Loucy (cell line): ENCODE measurements around the gene FJX1.

Experiments
- H2AFZ ChIP-seq: fragments of 200-600 bp; sonication (generic); 2 replicates; pipeline ENCODE4 v1.6.0; 2016; ENCODE audit warnings: antibody characterized with exemption, mild to moderate bottlenecking, low read length, moderate library complexity
- H3F3A ChIP-seq: fragments of 200-600 bp; 2 replicates; pipeline ENCODE4 v1.6.0; 2016; ENCODE audit warnings: antibody characterized with exemption, low read depth, mild to moderate bottlenecking
- H3K27me3 ChIP-seq: fragments of 200-600 bp; sonication (generic); 2 replicates; pipeline ENCODE4 v1.6.1; 2014; ENCODE audit warnings: low read length, mild to moderate bottlenecking; ENCODE audit not compliant: insufficient read depth, poor library complexity, severe bottlenecking
- H3K36me3 ChIP-seq: fragments of 200-600 bp; sonication (generic); 2 replicates; pipeline ENCODE4 v1.6.1; 2016; ENCODE audit warnings: low read length; ENCODE audit not compliant: insufficient read depth
- H3K4me1 ChIP-seq: fragments of 200-600 bp; sonication (generic); 2 replicates; pipeline ENCODE4 v1.5.1; 2014; ENCODE audit warnings: low read length, mild to moderate bottlenecking; ENCODE audit not compliant: insufficient read depth, poor library complexity, severe bottlenecking
- H3K4me2 ChIP-seq: fragments of 200-600 bp; sonication (generic); 2 replicates; pipeline ENCODE4 v1.6.0; 2014; ENCODE audit warnings: antibody characterized with exemption, low read length, low read depth, mild to moderate bottlenecking; ENCODE audit not compliant: poor library complexity, severe bottlenecking
- H3K4me3 ChIP-seq: fragments of 200-600 bp; sonication (generic); 2 replicates; pipeline ENCODE4 v1.5.1; 2014; ENCODE audit warnings: low read length, mild to moderate bottlenecking, mixed read lengths; ENCODE audit not compliant: poor library complexity, severe bottlenecking
- H3K79me2 ChIP-seq: fragments of 200-600 bp; sonication (generic); 2 replicates; pipeline ENCODE4 v1.6.1; 2014; ENCODE audit warnings: low read length; ENCODE audit not compliant: insufficient read depth
- H3K9ac ChIP-seq: fragments of 200-600 bp; sonication (generic); 2 replicates; pipeline ENCODE4 v1.6.0; 2014; ENCODE audit warnings: mild to moderate bottlenecking, low read depth, low read length, moderate library complexity; ENCODE audit not compliant: poor library complexity, severe bottlenecking
- H3K9me2 ChIP-seq: fragments of 200-600 bp; sonication (generic); replicated peaks from 2 replicates; pipeline ENCODE4 v1.6.1; 2016; ENCODE audit warnings: low read depth, low read length, mixed read lengths
- H3K9me3 ChIP-seq: fragments of 200-600 bp; sonication (generic); 2 replicates; pipeline ENCODE4 v1.6.1; 2014; ENCODE audit warnings: mild to moderate bottlenecking, antibody characterized with exemption, low read length, low read depth; ENCODE audit not compliant: insufficient read depth
- H4K20me1 ChIP-seq: fragments of 200-600 bp; sonication (generic); 2 replicates; pipeline ENCODE4 v1.6.0; 2014; ENCODE audit warnings: antibody characterized with exemption, low read length, mild to moderate bottlenecking; ENCODE audit not compliant: insufficient read depth, poor library complexity, severe bottlenecking
- CTCF ChIP-seq: fragments of 200-600 bp; sonication (generic); conservative IDR thresholded peaks from 2 replicates; pipeline ENCODE4 v1.5.1; 2014; ENCODE audit warnings: mild to moderate bottlenecking, antibody characterized with exemption, low read length
- EZH2phosphoT487 ChIP-seq: fragments of 200-600 bp; IDR thresholded peaks from 2 replicates; pipeline ENCODE4 v1.6.1; 2018; ENCODE audit warnings: antibody characterized with exemption, mild to moderate bottlenecking, moderate library complexity, borderline replicate concordance

Gene FJX1

GRCh38 chr11:35662061-35662648 lies 43.9 kb downstream of the FJX1 start:
- Histone ChIP-seq H2AFZ (peak overlapping the region; percentile 95), H3K9me3 (peaks cover 5% of the 10 kb centered on the region; the same call in 1 of the 2 replicates), H3K4me1 (peaks cover 25% of the 10 kb centered on the region), H3K9me2 (no peaks in the 10 kb centered on the region), H3K79me2 (peaks cover 37% of the 10 kb centered on the region), H3K36me3 (no peaks in the 10 kb centered on the region), H3K4me3 (peak overlapping the region; percentile 81), H4K20me1 (no peaks in the 10 kb centered on the region), H3F3A (0 out of 2 replicates have a peak, but pooled peaks cover 3% of the 10 kb centered on the region), H3K9ac (peak overlapping the region; percentile 71), H3K4me2 (peak overlapping the region; percentile 93), H3K27me3 (peaks cover 36% of the 10 kb centered on the region)
- no peak for TF ChIP-seq EZH2phosphoT487
- TF ChIP-seq CTCF: no peak

- Histone ChIP-seq H3K9ac (peak within 1 kb of the TSS; percentile 71), H3K36me3 (no peaks in the 10 kb centered on the region), H3K4me3 (peak within 1 kb of the TSS; percentile 81), H2AFZ (peak within 1 kb of the TSS; percentile 95), H3K4me2 (peak within 1 kb of the TSS; percentile 93), H3K27me3 (peaks cover 36% of the 10 kb centered on the region), H3K79me2 (peaks cover 43% of the 10 kb centered on the region), H4K20me1 (no peaks in the 10 kb centered on the region), H3K9me2 (no peaks in the 10 kb centered on the region), H3K9me3 (peaks cover 5% of the 10 kb centered on the region; the same call in 1 of the 2 replicates), H3F3A (0 out of 2 replicates have a peak, but pooled peaks cover 3% of the 10 kb centered on the region), H3K4me1 (peaks cover 25% of the 10 kb centered on the region)
- TF ChIP-seq CTCF (no peak), EZH2phosphoT487 (no peak)
Measured at GRCh38 chr11:35662649-35663407, 44.6 kb downstream of the FJX1 start, which contains the start of gene TRIM44. TSS of gene TRIM44 (plus strand) at chr11:35662775. CDS start at chr11:35663112, 337 bp downstream.

DNA sequence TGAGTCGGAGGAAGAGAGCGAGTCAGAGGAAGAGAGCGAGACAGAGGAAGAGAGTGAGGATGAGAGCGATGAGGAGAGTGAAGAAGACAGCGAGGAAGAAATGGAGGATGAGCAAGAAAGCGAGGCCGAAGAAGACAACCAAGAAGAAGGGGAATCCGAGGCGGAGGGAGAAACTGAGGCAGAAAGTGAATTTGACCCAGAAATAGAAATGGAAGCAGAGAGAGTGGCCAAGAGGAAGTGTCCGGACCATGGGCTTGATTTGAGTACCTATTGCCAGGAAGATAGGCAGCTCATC lies 45.1 kb downstream of the FJX1 start:
- Histone ChIP-seq H2AFZ (peak overlapping the region; percentile 95), H3K9me3 (peaks cover 5% of the 10 kb centered on the region; the same call in 1 of the 2 replicates), H3K9ac (peak overlapping the region; percentile 71), H3K79me2 (peaks cover 49% of the 10 kb centered on the region), H3K4me3 (peak overlapping the region; percentile 81), H3F3A (0 out of 2 replicates have a peak, but pooled peaks cover 3% of the 10 kb centered on the region), H3K4me1 (peaks cover 25% of the 10 kb centered on the region), H3K9me2 (no peaks in the 10 kb centered on the region), H3K36me3 (no peaks in the 10 kb centered on the region), H3K27me3 (peaks cover 32% of the 10 kb centered on the region), H3K4me2 (peak overlapping the region; percentile 93), H4K20me1 (no peaks in the 10 kb centered on the region)
- TF ChIP-seq EZH2phosphoT487: no peak
- TF ChIP-seq CTCF: no peak
